GM12872 (cell line): ENCODE measurements around the gene PTGER3.

Experiments used
- CTCF ChIP-seq: IDR thresholded peaks from 3 replicates; pipeline ENCODE4 v1.5.1; 2011; ENCODE audit warnings: low read depth, mild to moderate bottlenecking, low read length, moderate library complexity; ENCODE audit not compliant: insufficient read depth

PTGER3 gene

GRCh38 chr1:71071720-71072119 is 24.1 kb upstream of the PTGER3 start:
- no peak for TF ChIP-seq CTCF

GRCh38 chr1:71068325-71069240 is 21.0 kb upstream of the PTGER3 start:
- no peak for TF ChIP-seq CTCF

GRCh38 chr1:71054791-71055190 is 7.2 kb upstream of the PTGER3 start:
- no peak for TF ChIP-seq CTCF

- no peak for TF ChIP-seq CTCF
These were observed 6.7 kb upstream of the PTGER3 start for GRCh38 chr1:71054281-71054731.

- no peak for TF ChIP-seq CTCF
These were observed 6.1 kb upstream of the PTGER3 start for GRCh38 chr1:71053758-71054157.

GRCh38 chr1:71053146-71053545 is 5.5 kb upstream of the PTGER3 start:
- TF ChIP-seq CTCF, result no peak

GRCh38 chr1:71049951-71050598 is 2.5 kb upstream of the PTGER3 start:
- peak; percentile 74 for TF ChIP-seq CTCF
